GM19238 (cell line): ENCODE data around the gene TSPAN5.
"Not testable (repeated sequence)": the region's sequence is repeated elsewhere in the genome, so short reads cannot be mapped to it uniquely, and the experiment has no call there.

Experiments used
- DNase-seq: peaks from one replicate; pipeline ENCODE4 v3.0.0; 2011; ENCODE audit warnings: low spot score; ENCODE audit not compliant: insufficient read length

The TSPAN5 gene

DNA sequence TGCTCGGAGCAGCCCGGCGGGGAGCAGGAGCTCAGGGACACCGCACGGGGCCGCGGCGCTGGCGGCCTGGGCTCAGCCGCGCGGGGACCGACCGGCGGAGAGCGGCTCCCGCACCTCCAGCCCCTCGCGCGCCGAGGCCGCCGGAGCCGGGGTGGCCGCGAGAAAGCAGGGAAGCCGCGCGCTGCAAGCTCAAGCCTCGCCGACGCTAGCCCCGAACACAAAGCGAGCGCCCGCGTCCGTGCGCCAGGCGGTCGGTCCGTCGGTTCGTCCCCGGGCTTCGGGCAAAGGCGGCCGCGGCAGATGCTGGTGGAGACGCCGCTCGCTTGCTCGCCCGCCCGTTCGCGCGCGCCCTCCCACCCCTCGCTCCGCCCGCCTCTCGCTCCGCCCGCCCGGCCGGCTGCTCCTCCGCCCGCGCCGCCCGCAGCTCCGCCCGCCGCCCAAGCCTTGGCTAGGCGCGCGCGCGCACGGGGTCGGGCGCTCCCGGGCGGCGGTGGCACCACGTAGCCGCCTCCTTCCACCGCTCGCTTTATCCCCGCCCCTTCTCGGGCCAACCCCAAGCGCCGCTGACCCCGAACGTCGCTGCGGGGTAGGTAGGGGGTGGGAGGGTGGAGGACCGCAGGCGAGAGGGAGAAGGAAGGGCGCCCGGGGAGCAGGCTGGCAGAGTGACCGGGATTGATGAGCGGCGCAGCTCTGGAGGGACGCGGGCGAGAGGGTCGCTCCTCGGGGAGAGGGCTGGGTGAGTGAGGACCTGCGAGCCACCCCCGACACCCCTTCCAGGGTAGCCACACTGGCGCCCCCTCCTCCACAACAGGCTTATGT lies at the start of gene TSPAN5:
Gene TSPAN5, minus strand, starts transcription at position 325 of the 819 bp plus-strand sequence.
- DNase-seq, result peak; percentile 50

- DNase-seq, result no peak
These were observed 48.5 kb upstream of the TSPAN5 start for GRCh38 chr4:98706935-98707334.

- DNase-seq, result no peak
These were observed 47.9 kb upstream of the TSPAN5 start for GRCh38 chr4:98706200-98706813.

- DNase-seq, result not testable (repeated sequence)
These were observed 47.2 kb upstream of the TSPAN5 start for GRCh38 chr4:98705586-98705985.

- DNase-seq, result no peak
These were observed 42.2 kb upstream of the TSPAN5 start for GRCh38 chr4:98700656-98701055.

GRCh38 chr4:98694076-98694475 lies 35.7 kb upstream of the TSPAN5 start:
- no peak for DNase-seq

DNA sequence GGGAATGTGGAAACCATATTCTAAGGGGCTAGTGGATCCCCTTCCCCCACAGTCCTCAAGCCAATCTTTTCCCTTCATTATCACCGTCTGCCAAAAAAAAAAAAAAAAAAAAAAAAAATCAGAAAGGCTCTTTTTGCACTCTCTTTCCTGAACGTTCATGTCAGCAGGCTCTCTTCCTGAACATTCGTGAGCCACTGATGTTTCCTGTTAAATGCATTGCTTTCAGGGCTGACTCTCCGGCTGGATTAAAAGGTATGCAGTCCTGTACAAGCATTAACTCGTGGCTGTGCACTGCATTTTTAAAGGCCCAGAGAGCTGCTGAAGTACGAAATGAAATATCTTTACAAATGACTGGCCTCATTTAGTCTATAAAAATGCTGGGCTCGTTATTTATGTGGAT lies 34.0 kb upstream of the TSPAN5 start:
- no peak for DNase-seq

GRCh38 chr4:98691588-98691987 lies 33.2 kb upstream of the TSPAN5 start:
- no peak for DNase-seq

GRCh38 chr4:98689507-98690174 lies 31.2 kb upstream of the TSPAN5 start:
- no peak for DNase-seq

- no peak for DNase-seq
These were observed 30.2 kb upstream of the TSPAN5 start for GRCh38 chr4:98688411-98689290.

- no peak for DNase-seq
These were observed 29.5 kb upstream of the TSPAN5 start for GRCh38 chr4:98687876-98688275.

- DNase-seq, result no peak
These were observed 28.4 kb upstream of the TSPAN5 start for GRCh38 chr4:98686847-98687246.

GRCh38 chr4:98686043-98686707 lies 27.8 kb upstream of the TSPAN5 start:
- DNase-seq, result no peak

GRCh38 chr4:98685225-98686042 lies 27.0 kb upstream of the TSPAN5 start:
- no peak for DNase-seq

DNA sequence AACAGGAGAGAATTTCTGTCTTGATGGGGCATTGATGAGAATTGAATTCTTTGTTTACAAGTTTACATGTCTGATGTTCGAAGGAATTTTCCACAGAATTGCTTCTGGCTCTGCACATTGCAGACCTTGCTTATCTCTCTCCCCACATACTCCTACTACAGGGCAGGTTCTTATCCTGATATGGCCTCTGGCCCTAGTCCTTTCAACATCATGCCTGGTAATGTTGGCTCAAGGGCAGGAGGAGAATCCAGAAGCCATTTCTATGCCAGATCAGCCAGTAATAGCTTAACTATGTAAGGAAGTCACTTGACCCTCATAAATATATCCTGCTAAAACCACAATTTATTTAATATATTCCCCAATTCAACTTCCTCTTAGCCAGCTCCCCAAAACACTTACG lies 24.3 kb upstream of the TSPAN5 start:
- DNase-seq, result no peak

DNA sequence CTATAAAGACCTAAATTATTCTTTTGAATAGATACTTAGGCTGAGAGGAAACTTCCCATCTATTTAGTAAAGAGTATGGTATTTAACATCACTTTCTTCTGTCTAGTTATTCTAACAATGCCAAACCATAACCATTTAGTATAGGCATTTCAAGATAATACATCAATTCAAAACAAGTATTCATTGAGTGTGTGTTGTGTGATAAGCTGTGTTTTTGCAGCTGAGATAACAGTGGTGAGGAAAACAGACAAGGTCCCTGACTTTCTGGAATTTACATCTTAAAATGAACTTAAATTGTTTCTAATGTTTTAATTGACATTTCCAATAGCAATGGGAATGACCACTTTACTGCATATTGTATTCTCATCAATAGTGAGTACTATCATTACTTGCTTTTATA lies 22.4 kb upstream of the TSPAN5 start:
- no peak for DNase-seq

GRCh38 chr4:98679738-98680137 lies 21.3 kb upstream of the TSPAN5 start:
- no peak for DNase-seq

- no peak for DNase-seq
These were observed 19.4 kb upstream of the TSPAN5 start for GRCh38 chr4:98677799-98678198.

GRCh38 chr4:98674404-98675173 lies 16.2 kb upstream of the TSPAN5 start:
- DNase-seq, result no peak
